H1 (cell line): ENCODE results near the gene SLC22A31. TPM values are rescaled to one million over a fixed set of nuclear protein-coding genes. Genes with fewer than 3 reads are reported as not detected.

ENCODE experiments used
- CTCF ChIA-PET: fragments of 300-600 bp; sonication (Branson Sonifier 250); formaldehyde crosslinking; loops from one replicate; lab custom pipeline; 2021; ENCODE audit not compliant: partially characterized antibody; lab: Charles Lee
- POLR2A ChIA-PET: fragments of 300-600 bp; sonication (Branson Sonifier 250); formaldehyde crosslinking; loops from one replicate; lab custom pipeline; 2021; ENCODE audit warnings: inconsistent platforms; ENCODE audit not compliant: partially characterized antibody; lab: Charles Lee
- DNase-seq, 2 experiments: peaks; one replicate each; pipeline versions ENCODE4 v3.0.0 to v3.0.0-alpha.2; 2010 to 2022; ENCODE audit warnings: low spot score in 2 of 2, low read depth in 1 of 2, mixed read lengths in 1 of 2
- FAIRE-seq: peaks from 2 replicates; lab custom pipeline; 2011; peaks lifted over from hg19 to GRCh38; lab: Jason Lieb, UNC
- H2AFZ ChIP-seq: 2 replicates; pipeline ENCODE4 v1.8.1; 2012; ENCODE audit warnings: low read length, inconsistent platforms
- H2AK5ac ChIP-seq: 2 replicates; pipeline ENCODE4 v1.6.1; 2013; ENCODE audit warnings: low read depth, low read length
- H2BK120ac ChIP-seq: replicated peaks from 2 replicates; pipeline ENCODE3; 2013; ENCODE audit warnings: low read depth, low read length, inconsistent platforms
- H2BK12ac ChIP-seq: 2 replicates; pipeline ENCODE4 v1.6.1; 2013; ENCODE audit warnings: low read depth, low read length
- H2BK15ac ChIP-seq: 2 replicates; pipeline ENCODE4 v1.6.1; 2013; ENCODE audit warnings: low read length
- H2BK20ac ChIP-seq: 2 replicates; pipeline ENCODE4 v1.6.1; 2013; ENCODE audit warnings: low read length
- H2BK5ac ChIP-seq: 2 replicates; pipeline ENCODE4 v1.6.1; 2013; ENCODE audit warnings: low read depth, low read length
- H3K14ac ChIP-seq: 2 replicates; pipeline ENCODE4 v1.6.1; 2013; ENCODE audit warnings: inconsistent platforms; ENCODE audit not compliant: insufficient read length
- H3K18ac ChIP-seq: 2 replicates; pipeline ENCODE4 v1.6.1; 2013; ENCODE audit warnings: low read length; ENCODE audit errors: extremely low read depth
- H3K23ac ChIP-seq: 2 replicates; pipeline ENCODE4 v1.6.1; 2013; ENCODE audit warnings: inconsistent platforms; ENCODE audit not compliant: insufficient read length
- H3K23me2 ChIP-seq: 2 replicates; pipeline ENCODE4 v1.6.1; 2013; ENCODE audit warnings: low read depth, low read length
- H3K27ac ChIP-seq: 2 replicates; pipeline ENCODE4 v1.6.1; 2011; ENCODE audit warnings: low read depth, low read length, inconsistent platforms
- H3K27me3 ChIP-seq, 4 experiments: replicated peaks in 1 of 4; 1 replicate in 1 of 4; 2 replicates in 3 of 4; pipeline versions ENCODE4 v1.6.1 to v1.8.1; 2011 to 2013; ENCODE audit warnings: low read length in 3 of 4, mild to moderate bottlenecking in 3 of 4, inconsistent platforms in 2 of 4, mixed read lengths in 2 of 4, moderate library complexity in 1 of 4; ENCODE audit not compliant: control insufficient read depth in 3 of 4, insufficient read depth in 3 of 4; ENCODE audit errors: extremely low read depth in 1 of 4
- H3K36me3 ChIP-seq, 4 experiments: 2 replicates each; pipeline versions ENCODE4 v1.6.1 to v1.8.1; 2011 to 2013; ENCODE audit warnings: mild to moderate bottlenecking in 4 of 4, low read length in 3 of 4, moderate library complexity in 2 of 4, control low read depth in 1 of 4, inconsistent platforms in 1 of 4; ENCODE audit not compliant: insufficient read depth in 4 of 4, control insufficient read depth in 2 of 4
- H3K4ac ChIP-seq: replicated peaks from 2 replicates; pipeline ENCODE3; 2013; ENCODE audit warnings: low read length, low read depth, mixed read lengths, inconsistent platforms; ENCODE audit not compliant: insufficient read length
- H3K4me1 ChIP-seq, 4 experiments: replicated peaks in 1 of 4; 1 replicate in 1 of 4; 2 replicates in 3 of 4; pipeline versions ENCODE4 v1.6.1 to v1.8.1; 2011 to 2013; ENCODE audit warnings: low read length in 3 of 4, inconsistent platforms in 2 of 4, mixed read lengths in 1 of 4; ENCODE audit not compliant: insufficient read depth in 4 of 4, control insufficient read depth in 3 of 4
- H3K4me2 ChIP-seq, 2 experiments: 2 replicates each; pipeline versions ENCODE4 v1.6.1 to v1.8.1; 2011 to 2013; ENCODE audit warnings: low read depth in 2 of 2, low read length in 2 of 2, control low read depth in 1 of 2, inconsistent platforms in 1 of 2, mild to moderate bottlenecking in 1 of 2; ENCODE audit not compliant: insufficient read depth in 1 of 2
- H3K4me3 ChIP-seq, 4 experiments: fragments of 200-600, 300-600 bp in 1 of 4; sonication (generic), shearing (Covaris generic), sonication (Bioruptor Twin) in 1 of 4; 2 replicates each; pipeline versions ENCODE4 v1.5.1 to v1.8.1; 2011 to 2016; ENCODE audit warnings: low read length in 4 of 4, low read depth in 3 of 4, control low read depth in 2 of 4, inconsistent platforms in 2 of 4, mild to moderate bottlenecking in 2 of 4, mixed read lengths in 1 of 4, moderate library complexity in 1 of 4; ENCODE audit not compliant: insufficient read depth in 2 of 4; ENCODE audit errors: extremely low read depth in 1 of 4
- H3K56ac ChIP-seq: replicated peaks from 2 replicates; pipeline ENCODE3; 2013; ENCODE audit warnings: low read depth, mild to moderate bottlenecking, mixed read lengths, low read length, inconsistent platforms; ENCODE audit not compliant: insufficient read length
- H3K79me1 ChIP-seq: 2 replicates; pipeline ENCODE4 v1.6.1; 2013; ENCODE audit warnings: low read depth, low read length, control low read depth
- H3K79me2 ChIP-seq, 2 experiments: 2 replicates each; pipeline versions ENCODE4 v1.6.1 to v1.8.1; 2012 to 2013; ENCODE audit warnings: low read length in 2 of 2, mild to moderate bottlenecking in 2 of 2, inconsistent platforms in 1 of 2; ENCODE audit not compliant: insufficient read depth in 2 of 2, control insufficient read depth in 1 of 2
- H3K9ac ChIP-seq, 4 experiments: replicated peaks in 1 of 4; 1 replicate in 1 of 4; 2 replicates in 3 of 4; pipeline versions ENCODE4 v1.6.1 to v1.8.1; 2011 to 2013; ENCODE audit warnings: low read depth in 3 of 4, low read length in 3 of 4, control low read depth in 2 of 4, mild to moderate bottlenecking in 2 of 4, moderate library complexity in 2 of 4, inconsistent platforms in 1 of 4; ENCODE audit errors: extremely low read depth in 1 of 4
- H3K9me3 ChIP-seq, 2 experiments: 2 replicates each; pipeline versions ENCODE4 v1.6.1 to v1.8.1; 2012 to 2013; ENCODE audit warnings: mild to moderate bottlenecking in 2 of 2, moderate library complexity in 2 of 2, control low read depth in 1 of 2, inconsistent platforms in 1 of 2, low read depth in 1 of 2, low read length in 1 of 2, mixed read lengths in 1 of 2; ENCODE audit not compliant: insufficient read depth in 2 of 2
- H4K20me1 ChIP-seq, 2 experiments: replicated peaks in 1 of 2; 2 replicates each; pipeline versions ENCODE3 to v1.8.1; 2011 to 2013; ENCODE audit warnings: inconsistent platforms in 2 of 2, low read length in 2 of 2, mild to moderate bottlenecking in 1 of 2; ENCODE audit not compliant: insufficient read depth in 2 of 2, control insufficient read depth in 1 of 2
- H4K5ac ChIP-seq: 2 replicates; pipeline ENCODE4 v1.6.1; 2013; ENCODE audit warnings: low read length, low read depth, mixed read lengths, inconsistent platforms; ENCODE audit not compliant: insufficient read length
- H4K8ac ChIP-seq: 2 replicates; pipeline ENCODE4 v1.8.0; 2013; ENCODE audit warnings: mild to moderate bottlenecking, moderate library complexity, low read length, inconsistent platforms; ENCODE audit not compliant: insufficient read depth; ENCODE audit errors: extremely low read depth
- H4K91ac ChIP-seq: replicated peaks from 2 replicates; pipeline ENCODE3; 2013; ENCODE audit warnings: low read length, mixed read lengths, inconsistent platforms; ENCODE audit not compliant: insufficient read length
- EGR1 ChIP-seq: IDR thresholded peaks from 2 replicates; pipeline ENCODE4 v1.6.1; 2011; ENCODE audit warnings: low read depth, low read length, borderline replicate concordance
- HDAC6 ChIP-seq: IDR thresholded peaks from one replicate; pipeline ENCODE4 v1.7.1; 2012; ENCODE audit warnings: low read depth, mild to moderate bottlenecking, inconsistent platforms, low read length, moderate library complexity
- JUND ChIP-seq: IDR thresholded peaks from 2 replicates; pipeline ENCODE4 v1.6.1; 2011; ENCODE audit warnings: mild to moderate bottlenecking, improper control_type of control experiment, low read length
- SP1 ChIP-seq: IDR thresholded peaks from 2 replicates; pipeline ENCODE4 v1.6.1; 2011; ENCODE audit warnings: low read depth, low read length
- TAF7 ChIP-seq: optimal IDR thresholded peaks from 2 replicates; pipeline ENCODE3; 2011; ENCODE audit warnings: low read depth, mild to moderate bottlenecking, inconsistent platforms, low read length, moderate library complexity, borderline replicate concordance
- TEAD4 ChIP-seq: IDR thresholded peaks from 2 replicates; pipeline ENCODE4 v1.6.1; 2012; ENCODE audit warnings: low read depth, low read length, inconsistent platforms, mixed read lengths
- WGBS, 2 experiments: shearing (Covaris generic) in 1 of 2; methylation state at CpG; one replicate each; pipeline versions ENCODE4 v1.1.6 to v1.1.7; 2013 to 2015; ENCODE audit warnings: low lambda C conversion rate in 2 of 2, mixed read lengths in 2 of 2, inconsistent platforms in 1 of 2, low coverage in 1 of 2, missing lambda C conversion rate in 1 of 2; ENCODE audit not compliant: insufficient replicate concordance in 2 of 2, insufficient coverage in 1 of 2, insufficient read length in 1 of 2; ENCODE audit errors: extremely low coverage in 1 of 2, missing lambda C conversion rate in 1 of 2; 5-methylcytosine and 5-hydroxymethylcytosine counted together
- polyA plus RNA-seq, 7 experiments: library from polyadenylated mRNA; depleted of rRNA in 3 of 7; stranded (reverse) in 5 of 7; unstranded in 2 of 7; fragments of >200 nt in 5 of 7; fragments of 200-250 nt in 2 of 7; gene quantifications; 1 replicate in 5 of 7; 2 replicates in 1 of 7; 4 replicates in 1 of 7; pipeline versions ENCODE4 v1.2.1 to v1.2.3, GENCODE V29; 2011 to 2013; ENCODE audit warnings: missing spikeins in 2 of 7, mixed read lengths in 2 of 7
- total RNA-seq: library from RNA; stranded (reverse); fragmentation: NEBNext Ultra II Directional; extraction: Animal tissue kit (Norgen Biotek cat#: 25700); gene quantifications from 2 replicates; pipeline ENCODE4 v1.2.1, GENCODE V29; 2021
- TF ChIP-seq, protein P1 (sequence below): IDR thresholded peaks from 2 replicates; pipeline ENCODE4 v1.6.1; 2011; ENCODE audit warnings: low read depth, mild to moderate bottlenecking, low read length; ENCODE audit not compliant: insufficient read depth

The SLC22A31 gene
- total and polyA plus RNA-seq, 2 of the 8 experiments (the other 6 are each of a cell fraction or from before 2014, with no cell fraction given): 7.7 to 10.6 TPM

DNA sequence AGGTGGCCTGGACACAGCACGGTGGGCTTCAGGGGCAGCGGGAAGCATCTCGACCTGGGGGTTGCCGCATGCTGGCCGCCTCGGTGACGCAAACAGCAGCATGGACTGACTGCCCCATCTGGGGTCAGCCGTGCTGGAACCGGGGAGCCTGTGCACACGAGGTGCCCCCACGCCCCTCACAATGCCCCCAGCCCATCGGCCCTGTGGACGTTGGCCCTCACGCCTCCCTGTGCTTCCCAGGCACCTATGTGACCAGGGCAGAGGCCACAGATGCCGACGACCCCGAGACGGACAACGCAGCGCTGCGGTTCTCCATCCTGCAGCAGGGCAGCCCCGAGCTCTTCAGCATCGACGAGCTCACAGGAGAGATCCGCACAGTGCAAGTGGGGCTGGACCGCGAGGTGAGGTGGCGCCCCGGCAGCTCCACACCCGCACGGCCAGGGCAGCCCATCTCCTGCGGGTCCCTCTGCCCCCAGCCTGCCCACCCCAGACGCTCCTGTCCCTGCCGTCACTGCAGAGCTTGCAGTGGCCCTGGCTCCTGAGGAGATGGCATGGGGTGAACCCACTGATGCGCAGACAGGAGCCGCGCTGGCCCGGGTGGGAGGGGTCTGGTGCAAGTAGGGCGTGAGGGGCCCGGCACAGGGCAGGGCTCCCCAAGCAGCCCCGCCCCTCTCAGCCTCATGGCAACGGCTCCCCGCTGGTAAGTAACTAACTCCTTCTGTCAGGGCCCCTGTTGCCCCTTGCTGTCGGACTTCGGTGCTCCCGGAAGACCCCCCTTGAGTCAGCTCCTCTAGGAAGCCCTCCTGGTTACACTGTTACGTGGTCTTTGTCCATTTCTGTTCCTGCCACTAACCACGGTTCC, 15.2 kb downstream of the SLC22A31 start:
- Histone ChIP-seq H3K4me1 (no peaks in the 10 kb centered on the region), H3K27ac (no peak overlapping the region), H3K23me2 (no peaks in the 10 kb centered on the region), H2BK5ac (no peak overlapping the region), H3K79me1 (no peaks in the 10 kb centered on the region), H2BK20ac (no peak overlapping the region), H4K8ac (no peak overlapping the region), H3K23ac (no peak overlapping the region), H3K79me2 (no peaks in the 10 kb centered on the region), H2AFZ (no peak overlapping the region), H3K4ac (no peak overlapping the region), H3K27me3 (no peaks in the 10 kb centered on the region; a peak in 2 of 7 replicates), H3K4me3 (no peak overlapping the region), H2BK15ac (no peak overlapping the region), H3K18ac (no peak overlapping the region), H3K14ac (no peak overlapping the region), H3K36me3 (no peaks in the 10 kb centered on the region), H2AK5ac (no peak overlapping the region), H4K20me1 (peaks cover 0 to 1% of the 10 kb centered on the region in 2 experiments), H4K91ac (no peak overlapping the region), H2BK12ac (no peak overlapping the region), H3K56ac (no peak overlapping the region), H3K9ac (no peak overlapping the region), H2BK120ac (no peak overlapping the region), H3K4me2 (no peak overlapping the region), H3K9me3 (no peaks in the 10 kb centered on the region), H4K5ac (no peak overlapping the region)
- ChIA-PET POLR2A (interaction anchor here (1.9 kb wide), 1 partner anchor 11 kb away, joined by 9 read pairs; no protein-coding TSS in a partner anchor), CTCF (interaction anchor here (0.6 to 0.9 kb wide), 2 partner anchors 8 to 31 kb away, joined by 3 to 4 read pairs; no protein-coding TSS in a partner anchor)
- no peak for FAIRE-seq
- TF ChIP-seq, protein P1, sequence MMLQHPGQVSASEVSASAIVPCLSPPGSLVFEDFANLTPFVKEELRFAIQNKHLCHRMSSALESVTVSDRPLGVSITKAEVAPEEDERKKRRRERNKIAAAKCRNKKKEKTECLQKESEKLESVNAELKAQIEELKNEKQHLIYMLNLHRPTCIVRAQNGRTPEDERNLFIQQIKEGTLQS: no peak
- no peak for TF ChIP-seq HDAC6
- no peak for TF ChIP-seq JUND
- TF ChIP-seq TEAD4: no peak
- no peak for TF ChIP-seq TAF7
- no peak for TF ChIP-seq SP1
- no peak for TF ChIP-seq EGR1
- 91% methylated on average over 32 of the region's 48 CpGs; no CpG with 5 or more reads in 1 of the 2 experiments for WGBS, 2 experiments
- DNase-seq: peak in 1 of 2 experiments; percentile 55
